Tibial artery (tissue), 4 donors: ENCODE results near the gene QSOX1.
A peak's percentile ranks its signal among the peaks of the same experiment; 100 is the strongest.

ENCODE experiments used
- DNase-seq, 2 donors: peaks; one replicate each; pipeline ENCODE4 v3.0.0-alpha.2; 2019
- H3K27ac ChIP-seq, 2 donors: fragments of 200-600 bp; sonication (generic) in 1 of 2; 1 replicate in 1 of 2; 2 replicates in 1 of 2; pipeline ENCODE4 v1.5.1; 2018 to 2019; ENCODE audit warnings: mild to moderate bottlenecking in 1 of 2
- H3K27me3 ChIP-seq, 2 donors: fragments of 200-600 bp; sonication (generic) in 1 of 2; one replicate each; pipeline versions ENCODE4 v1.5.1 to v1.6.0; 2016 to 2019
- H3K36me3 ChIP-seq, 3 donors: fragments of 200-600 bp; sonication (generic) in 2 of 3; one replicate each; pipeline ENCODE4 v1.5.1; 2016 to 2019; ENCODE audit warnings: mild to moderate bottlenecking in 2 of 3
- H3K4me1 ChIP-seq, 4 donors: fragments of 200-600 bp; sonication (generic) in 2 of 4; 1 replicate in 3 of 4; 2 replicates in 1 of 4; pipeline ENCODE4 v1.5.1; 2016 to 2019
- H3K4me3 ChIP-seq, 2 donors: fragments of 200-600 bp; sonication (generic) in 1 of 2; 1 replicate in 1 of 2; 2 replicates in 1 of 2; pipeline ENCODE4 v1.5.1; 2018 to 2019; ENCODE audit warnings: mild to moderate bottlenecking in 2 of 2
- H3K9me3 ChIP-seq, 3 donors: fragments of 200-600 bp; sonication (generic) in 1 of 3; one replicate each; pipeline ENCODE4 v1.5.1; 2016 to 2019
- intact Hi-C: fragments of 100-400 bp; cut with DNase I; formaldehyde crosslinking; loops from one replicate; pipeline ENCODE4 v1.15.0; 2023; ENCODE audit warnings: low total_unique reads
- TF ChIP-seq, protein P1 (sequence below), 2 experiments: fragments of 200-600 bp in 1 of 2; fragments of 450-650 bp in 1 of 2; IDR thresholded peaks; one replicate each; pipeline ENCODE4 v1.5.1; 2017 to 2019; ENCODE audit warnings: antibody characterized with exemption in 2 of 2, mild to moderate bottlenecking in 1 of 2, moderate library complexity in 1 of 2

Gene QSOX1

GRCh38 chr1:180177931-180178330 is 23.3 kb downstream of the QSOX1 start:
- H3K27ac ChIP-seq = no peak overlapping the region
- TF ChIP-seq, protein P1, sequence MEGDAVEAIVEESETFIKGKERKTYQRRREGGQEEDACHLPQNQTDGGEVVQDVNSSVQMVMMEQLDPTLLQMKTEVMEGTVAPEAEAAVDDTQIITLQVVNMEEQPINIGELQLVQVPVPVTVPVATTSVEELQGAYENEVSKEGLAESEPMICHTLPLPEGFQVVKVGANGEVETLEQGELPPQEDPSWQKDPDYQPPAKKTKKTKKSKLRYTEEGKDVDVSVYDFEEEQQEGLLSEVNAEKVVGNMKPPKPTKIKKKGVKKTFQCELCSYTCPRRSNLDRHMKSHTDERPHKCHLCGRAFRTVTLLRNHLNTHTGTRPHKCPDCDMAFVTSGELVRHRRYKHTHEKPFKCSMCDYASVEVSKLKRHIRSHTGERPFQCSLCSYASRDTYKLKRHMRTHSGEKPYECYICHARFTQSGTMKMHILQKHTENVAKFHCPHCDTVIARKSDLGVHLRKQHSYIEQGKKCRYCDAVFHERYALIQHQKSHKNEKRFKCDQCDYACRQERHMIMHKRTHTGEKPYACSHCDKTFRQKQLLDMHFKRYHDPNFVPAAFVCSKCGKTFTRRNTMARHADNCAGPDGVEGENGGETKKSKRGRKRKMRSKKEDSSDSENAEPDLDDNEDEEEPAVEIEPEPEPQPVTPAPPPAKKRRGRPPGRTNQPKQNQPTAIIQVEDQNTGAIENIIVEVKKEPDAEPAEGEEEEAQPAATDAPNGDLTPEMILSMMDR (IDR thresholded peaks at IDR 0.05) = no peak
- no peak for DNase-seq
- no peaks in the 10 kb centered on the region for H3K27me3 ChIP-seq
- peaks cover 0 to 13% (median 12%) of the 10 kb centered on the region in 4 donors for H3K4me1 ChIP-seq
- no peak overlapping the region for H3K4me3 ChIP-seq
- peaks cover 4 to 32% (median 13%) of the 10 kb centered on the region in 3 donors for H3K36me3 ChIP-seq
- no peaks in the 10 kb centered on the region for H3K9me3 ChIP-seq
- intact Hi-C loops = no loop called here

DNA sequence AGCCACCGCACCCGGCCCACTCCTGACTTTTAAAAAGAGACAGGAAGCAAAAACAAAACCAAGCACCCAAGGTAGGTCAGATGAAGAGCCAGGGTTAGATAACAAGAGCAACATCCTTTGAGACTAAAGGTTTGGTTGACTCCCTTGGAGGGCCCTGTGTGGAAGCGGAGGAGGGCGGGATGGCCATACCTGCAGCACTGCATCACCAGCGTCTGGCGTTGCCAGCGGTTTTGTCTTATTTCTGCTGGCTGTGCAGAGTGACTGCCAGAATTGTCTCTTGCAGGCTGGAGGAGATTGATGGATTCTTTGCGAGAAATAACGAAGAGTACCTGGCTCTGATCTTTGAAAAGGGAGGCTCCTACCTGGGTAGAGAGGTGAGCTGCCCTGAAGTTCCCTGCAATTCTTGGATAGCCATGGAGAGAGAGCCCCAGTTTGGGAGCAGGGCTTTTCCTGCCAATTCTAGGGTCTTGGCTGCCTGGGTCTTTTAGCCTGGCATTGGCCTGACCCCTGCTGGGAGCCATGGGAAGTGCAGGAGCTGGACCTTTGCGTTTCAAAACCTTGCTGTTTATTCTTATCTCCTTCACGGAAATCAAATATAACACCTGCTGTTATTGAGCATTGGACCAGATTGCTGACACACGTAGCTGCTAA is 24.0 kb downstream of the QSOX1 start:
- intact Hi-C loops = no loop called here
- no peak overlapping the region for H3K27ac ChIP-seq
- TF ChIP-seq, protein P1 (IDR thresholded peaks at IDR 0.05) = peak; percentile 87 to 92
- peaks cover 0 to 10% (median 9%) of the 10 kb centered on the region in 4 donors for H3K4me1 ChIP-seq
- DNase-seq = peak in 1 of 2 donors; percentile 47
- peaks cover 4 to 39% (median 17%) of the 10 kb centered on the region in 3 donors for H3K36me3 ChIP-seq
- H3K27me3 ChIP-seq = no peaks in the 10 kb centered on the region
- no peaks in the 10 kb centered on the region for H3K9me3 ChIP-seq
- H3K4me3 ChIP-seq = no peak overlapping the region

GRCh38 chr1:180179162-180179957 is 24.7 kb downstream of the QSOX1 start:
- peaks cover 0 to 2% (median 2%) of the 10 kb centered on the region in 4 donors for H3K4me1 ChIP-seq
- no peaks in the 10 kb centered on the region for H3K27me3 ChIP-seq
- H3K9me3 ChIP-seq = no peaks in the 10 kb centered on the region
- intact Hi-C loops = no loop called here
- no peak for DNase-seq
- TF ChIP-seq, protein P1 (IDR thresholded peaks at IDR 0.05) = no peak
- H3K27ac ChIP-seq = no peak overlapping the region
- peaks cover 9 to 46% (median 24%) of the 10 kb centered on the region in 3 donors for H3K36me3 ChIP-seq
- H3K4me3 ChIP-seq = no peak overlapping the region

DNA sequence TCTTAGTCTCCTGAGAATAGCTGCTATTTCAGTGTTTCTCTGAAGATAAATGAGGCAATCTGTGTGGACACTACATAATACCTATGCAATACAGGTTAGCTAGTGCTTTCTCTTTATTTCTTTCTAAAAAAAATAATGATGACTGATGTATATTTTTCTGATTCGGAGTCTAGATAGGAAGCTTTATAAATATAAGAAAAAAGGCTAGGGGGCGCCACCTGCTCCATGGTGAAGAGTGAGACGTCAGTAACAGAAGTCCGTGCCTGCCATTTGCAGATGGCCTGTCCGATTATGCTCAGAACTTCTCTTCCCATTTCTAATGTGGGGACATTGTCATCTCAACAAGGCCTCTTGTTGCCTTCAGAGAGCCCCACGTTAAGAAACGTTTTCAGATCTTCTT is 26.4 kb downstream of the QSOX1 start:
- TF ChIP-seq, protein P1 (IDR thresholded peaks at IDR 0.05) = peak in 1 of 2 experiments; percentile 25
- Histone ChIP-seq H3K4me1 (no peaks in the 10 kb centered on the region), H3K27ac (no peak overlapping the region), H3K9me3 (no peaks in the 10 kb centered on the region), H3K36me3 (peaks cover 13 to 63% (median 36%) of the 10 kb centered on the region in 3 donors), H3K4me3 (no peak overlapping the region), H3K27me3 (no peaks in the 10 kb centered on the region)
- DNase-seq = no peak
- intact Hi-C loops = loop anchor here (10.0 kb wide), 1 partner anchor 304 kb away; no protein-coding TSS in a partner anchor

DNA sequence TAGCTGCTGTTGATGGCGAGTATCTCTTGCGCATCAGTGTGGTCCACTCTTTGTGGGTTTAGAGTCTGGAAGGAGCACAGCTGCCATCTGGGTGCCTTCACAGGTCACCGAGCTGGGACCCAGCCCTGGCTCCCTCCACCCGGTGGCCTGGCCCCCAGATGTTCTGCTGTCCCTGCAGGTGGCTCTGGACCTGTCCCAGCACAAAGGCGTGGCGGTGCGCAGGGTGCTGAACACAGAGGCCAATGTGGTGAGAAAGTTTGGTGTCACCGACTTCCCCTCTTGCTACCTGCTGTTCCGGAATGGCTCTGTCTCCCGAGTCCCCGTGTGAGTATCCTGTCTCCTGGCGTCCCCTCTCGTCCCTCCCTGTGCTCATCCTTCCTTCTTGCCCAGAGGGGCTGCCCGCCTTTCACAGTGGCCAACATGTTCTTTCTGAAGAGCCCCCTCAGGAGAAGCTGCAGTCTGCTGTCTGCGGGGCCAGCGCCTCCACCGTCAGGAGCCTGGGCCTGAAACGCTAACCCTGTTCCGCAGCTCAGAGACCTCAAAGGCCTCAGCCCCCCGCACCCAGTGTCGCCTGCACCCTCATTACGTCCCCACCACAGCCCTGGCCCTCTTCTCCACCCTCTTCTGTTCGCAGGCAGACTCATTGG is 27.4 kb downstream of the QSOX1 start:
- Histone ChIP-seq H3K9me3 (no peaks in the 10 kb centered on the region), H3K27me3 (no peaks in the 10 kb centered on the region), H3K36me3 (peaks cover 13 to 67% (median 46%) of the 10 kb centered on the region in 3 donors), H3K27ac (no peak overlapping the region), H3K4me3 (no peak overlapping the region), H3K4me1 (no peaks in the 10 kb centered on the region)
- intact Hi-C loops = loop anchor here (10.0 kb wide), 1 partner anchor 303 kb away; no protein-coding TSS in a partner anchor
- no peak for DNase-seq
- TF ChIP-seq, protein P1 (IDR thresholded peaks at IDR 0.05) = no peak
